C4-2B (cell line): ENCODE data around the gene ZNRF3.

Experiments used
- ZFX ChIP-seq: fragments of 450-650 bp; IDR thresholded peaks from 2 replicates; pipeline ENCODE4 v1.6.1; 2017
- TF ChIP-seq, protein P1 (sequence below): fragments of 450-650 bp; conservative IDR thresholded peaks from 2 replicates; pipeline ENCODE4 v1.5.1; 2017; ENCODE audit warnings: mild to moderate bottlenecking

DNA sequence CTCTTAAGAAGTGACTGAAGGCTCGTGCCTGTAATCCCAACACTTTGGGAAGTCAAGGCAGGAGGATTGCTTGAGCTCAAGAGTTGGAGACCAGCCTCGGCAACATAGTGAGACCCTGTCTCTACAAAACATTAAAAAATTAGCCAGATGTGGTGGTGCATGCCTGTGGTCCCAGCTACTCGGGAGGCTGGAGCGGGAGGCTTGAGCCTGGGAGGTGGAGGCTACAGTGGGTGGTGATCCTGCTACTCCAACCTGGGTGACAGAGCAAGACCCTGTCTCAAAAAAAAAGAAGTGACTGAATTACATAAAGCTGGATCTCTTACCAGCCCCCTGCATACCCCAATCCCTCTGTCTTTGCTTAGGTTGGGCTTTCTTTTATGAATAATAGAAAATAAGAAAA is 120.2 kb downstream of the ZNRF3 start:
- TF ChIP-seq, protein P1, sequence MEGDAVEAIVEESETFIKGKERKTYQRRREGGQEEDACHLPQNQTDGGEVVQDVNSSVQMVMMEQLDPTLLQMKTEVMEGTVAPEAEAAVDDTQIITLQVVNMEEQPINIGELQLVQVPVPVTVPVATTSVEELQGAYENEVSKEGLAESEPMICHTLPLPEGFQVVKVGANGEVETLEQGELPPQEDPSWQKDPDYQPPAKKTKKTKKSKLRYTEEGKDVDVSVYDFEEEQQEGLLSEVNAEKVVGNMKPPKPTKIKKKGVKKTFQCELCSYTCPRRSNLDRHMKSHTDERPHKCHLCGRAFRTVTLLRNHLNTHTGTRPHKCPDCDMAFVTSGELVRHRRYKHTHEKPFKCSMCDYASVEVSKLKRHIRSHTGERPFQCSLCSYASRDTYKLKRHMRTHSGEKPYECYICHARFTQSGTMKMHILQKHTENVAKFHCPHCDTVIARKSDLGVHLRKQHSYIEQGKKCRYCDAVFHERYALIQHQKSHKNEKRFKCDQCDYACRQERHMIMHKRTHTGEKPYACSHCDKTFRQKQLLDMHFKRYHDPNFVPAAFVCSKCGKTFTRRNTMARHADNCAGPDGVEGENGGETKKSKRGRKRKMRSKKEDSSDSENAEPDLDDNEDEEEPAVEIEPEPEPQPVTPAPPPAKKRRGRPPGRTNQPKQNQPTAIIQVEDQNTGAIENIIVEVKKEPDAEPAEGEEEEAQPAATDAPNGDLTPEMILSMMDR: no peak
- no peak for TF ChIP-seq ZFX
